Stimulated activated naive CD8-positive, alpha-beta T cell treated with anti-CD3 and anti-CD28 coated beads, Interleukin-15, Interleukin-2, amounts not matched to agents 100 ng/mL and 50 ng/mL, for 24 hours (primary cell): ENCODE data around the gene TTLL5.

Experiments
- H3K27ac Mint-ChIP-seq: one replicate; pipeline ENCODE4 v1.8.0; 2021; ENCODE audit warnings: mild to moderate bottlenecking, mixed read lengths
- H3K27me3 Mint-ChIP-seq: one replicate; pipeline ENCODE4 v1.8.0; 2021; ENCODE audit warnings: mixed read lengths
- H3K36me3 Mint-ChIP-seq: one replicate; pipeline ENCODE4 v1.8.0; 2021; ENCODE audit warnings: low read depth, mixed read lengths
- H3K4me1 Mint-ChIP-seq: one replicate; pipeline ENCODE4 v1.8.0; 2021; ENCODE audit warnings: low read depth, mixed read lengths
- H3K4me3 Mint-ChIP-seq: one replicate; pipeline ENCODE4 v1.8.0; 2021; ENCODE audit warnings: mild to moderate bottlenecking, mixed read lengths
- H3K9me3 Mint-ChIP-seq: one replicate; pipeline ENCODE4 v1.8.0; 2021; ENCODE audit warnings: mixed read lengths

The TTLL5 gene

GRCh38 chr14:75724414-75725204 lies 63.6 kb downstream of the TTLL5 start:
- no peaks in the 10 kb centered on the region for H3K9me3 Mint-ChIP-seq
- peaks cover 4% of the 10 kb centered on the region for H3K4me1 Mint-ChIP-seq
- H3K36me3 Mint-ChIP-seq: peaks cover 64% of the 10 kb centered on the region
- no peaks in the 10 kb centered on the region for H3K27me3 Mint-ChIP-seq
- no peak overlapping the region for H3K27ac Mint-ChIP-seq
- no peak overlapping the region for H3K4me3 Mint-ChIP-seq

- H3K27ac Mint-ChIP-seq: no peak overlapping the region
- H3K4me1 Mint-ChIP-seq: peaks cover 4% of the 10 kb centered on the region
- peaks cover 56% of the 10 kb centered on the region for H3K36me3 Mint-ChIP-seq
- no peaks in the 10 kb centered on the region for H3K27me3 Mint-ChIP-seq
- no peak overlapping the region for H3K4me3 Mint-ChIP-seq
- H3K9me3 Mint-ChIP-seq: no peaks in the 10 kb centered on the region
These were observed 64.4 kb downstream of the TTLL5 start for GRCh38 chr14:75725481-75725880.

GRCh38 chr14:75726321-75726720 lies 65.3 kb downstream of the TTLL5 start:
- peaks cover 4% of the 10 kb centered on the region for H3K4me1 Mint-ChIP-seq
- H3K36me3 Mint-ChIP-seq: peaks cover 53% of the 10 kb centered on the region
- H3K9me3 Mint-ChIP-seq: no peaks in the 10 kb centered on the region

GRCh38 chr14:75727124-75727523 lies 66.1 kb downstream of the TTLL5 start:
- Mint-ChIP-seq H3K27me3 (no peaks in the 10 kb centered on the region), H3K27ac (no peak overlapping the region), H3K4me1 (peaks cover 4% of the 10 kb centered on the region), H3K4me3 (no peak overlapping the region), H3K9me3 (no peaks in the 10 kb centered on the region), H3K36me3 (peaks cover 57% of the 10 kb centered on the region)

More at GRCh38 chr14:75726321-75726720, 65.3 kb downstream of the TTLL5 start:
- Mint-ChIP-seq H3K4me3 (no peak overlapping the region), H3K27ac (no peak overlapping the region), H3K27me3 (no peaks in the 10 kb centered on the region)

GRCh38 chr14:75732888-75733287 lies 71.8 kb downstream of the TTLL5 start:
- no peaks in the 10 kb centered on the region for H3K4me1 Mint-ChIP-seq
- H3K27me3 Mint-ChIP-seq: no peaks in the 10 kb centered on the region
- H3K27ac Mint-ChIP-seq: no peak overlapping the region
- no peaks in the 10 kb centered on the region for H3K9me3 Mint-ChIP-seq
- H3K4me3 Mint-ChIP-seq: no peak overlapping the region
- H3K36me3 Mint-ChIP-seq: peaks cover 44% of the 10 kb centered on the region

GRCh38 chr14:75734854-75735253 lies 73.8 kb downstream of the TTLL5 start:
- Mint-ChIP-seq H3K4me1 (no peaks in the 10 kb centered on the region), H3K27ac (no peak overlapping the region), H3K36me3 (peaks cover 45% of the 10 kb centered on the region), H3K9me3 (no peaks in the 10 kb centered on the region), H3K27me3 (no peaks in the 10 kb centered on the region), H3K4me3 (no peak overlapping the region)

- H3K27ac Mint-ChIP-seq: no peak overlapping the region
- no peak overlapping the region for H3K4me3 Mint-ChIP-seq
- no peaks in the 10 kb centered on the region for H3K27me3 Mint-ChIP-seq
- H3K36me3 Mint-ChIP-seq: peaks cover 45% of the 10 kb centered on the region
- no peaks in the 10 kb centered on the region for H3K9me3 Mint-ChIP-seq
- no peaks in the 10 kb centered on the region for H3K4me1 Mint-ChIP-seq
These were observed 75.9 kb downstream of the TTLL5 start for GRCh38 chr14:75736845-75737485.

GRCh38 chr14:75738192-75738591 lies 77.1 kb downstream of the TTLL5 start:
- no peak overlapping the region for H3K27ac Mint-ChIP-seq
- no peaks in the 10 kb centered on the region for H3K4me1 Mint-ChIP-seq
- H3K4me3 Mint-ChIP-seq: no peak overlapping the region
- H3K27me3 Mint-ChIP-seq: no peaks in the 10 kb centered on the region
- no peaks in the 10 kb centered on the region for H3K9me3 Mint-ChIP-seq
- peaks cover 39% of the 10 kb centered on the region for H3K36me3 Mint-ChIP-seq

GRCh38 chr14:75742867-75743266 lies 81.8 kb downstream of the TTLL5 start:
- no peaks in the 10 kb centered on the region for H3K4me1 Mint-ChIP-seq
- peaks cover 48% of the 10 kb centered on the region for H3K36me3 Mint-ChIP-seq
- no peak overlapping the region for H3K27ac Mint-ChIP-seq

GRCh38 chr14:75747899-75748298 lies 86.9 kb downstream of the TTLL5 start:
- Mint-ChIP-seq H3K4me3 (no peak overlapping the region), H3K9me3 (peaks cover 8% of the 10 kb centered on the region), H3K36me3 (peaks cover 73% of the 10 kb centered on the region), H3K27ac (no peak overlapping the region), H3K27me3 (no peaks in the 10 kb centered on the region), H3K4me1 (no peaks in the 10 kb centered on the region)

More at GRCh38 chr14:75742867-75743266, 81.8 kb downstream of the TTLL5 start:
- Mint-ChIP-seq H3K27me3 (no peaks in the 10 kb centered on the region), H3K4me3 (no peak overlapping the region), H3K9me3 (peaks cover 8% of the 10 kb centered on the region)

- H3K4me1 Mint-ChIP-seq: no peaks in the 10 kb centered on the region
- H3K27me3 Mint-ChIP-seq: no peaks in the 10 kb centered on the region
- no peak overlapping the region for H3K27ac Mint-ChIP-seq
- H3K4me3 Mint-ChIP-seq: no peak overlapping the region
- peaks cover 76% of the 10 kb centered on the region for H3K36me3 Mint-ChIP-seq
- peaks cover 8% of the 10 kb centered on the region for H3K9me3 Mint-ChIP-seq
These were observed 87.3 kb downstream of the TTLL5 start for GRCh38 chr14:75748336-75748735.

- Mint-ChIP-seq H3K36me3 (peaks cover 68% of the 10 kb centered on the region), H3K9me3 (peaks cover 8% of the 10 kb centered on the region), H3K4me1 (no peaks in the 10 kb centered on the region), H3K4me3 (no peak overlapping the region), H3K27ac (no peak overlapping the region), H3K27me3 (no peaks in the 10 kb centered on the region)
These were observed 90.2 kb downstream of the TTLL5 start for GRCh38 chr14:75751296-75751695.

- Mint-ChIP-seq H3K27ac (no peak overlapping the region), H3K9me3 (peaks cover 1% of the 10 kb centered on the region), H3K4me3 (no peak overlapping the region), H3K4me1 (no peaks in the 10 kb centered on the region), H3K36me3 (peaks cover 66% of the 10 kb centered on the region), H3K27me3 (no peaks in the 10 kb centered on the region)
These were observed 91.0 kb downstream of the TTLL5 start for GRCh38 chr14:75752086-75752485.

- Mint-ChIP-seq H3K4me1 (no peaks in the 10 kb centered on the region), H3K4me3 (no peak overlapping the region), H3K27me3 (no peaks in the 10 kb centered on the region), H3K36me3 (peaks cover 63% of the 10 kb centered on the region), H3K9me3 (no peaks in the 10 kb centered on the region), H3K27ac (no peak overlapping the region)
These were observed 92.0 kb downstream of the TTLL5 start for GRCh38 chr14:75752907-75753594.

GRCh38 chr14:75753696-75754095 lies 92.7 kb downstream of the TTLL5 start:
- Mint-ChIP-seq H3K27ac (no peak overlapping the region), H3K4me3 (no peak overlapping the region), H3K36me3 (peaks cover 56% of the 10 kb centered on the region), H3K9me3 (no peaks in the 10 kb centered on the region), H3K4me1 (no peaks in the 10 kb centered on the region), H3K27me3 (no peaks in the 10 kb centered on the region)
